HEK293T (cell line): ENCODE data around the gene PACRG.
"Not testable (repeated sequence)": the region's sequence is repeated elsewhere in the genome, so short reads cannot be mapped to it uniquely, and the experiment has no call there.

ENCODE experiments used
- CTCF ChIA-PET: fragments of 350-600 bp; formaldehyde crosslinking; extraction: SDS; loops from one replicate; lab custom pipeline; 2021; ENCODE audit warnings: antibody characterized with exemption, inconsistent platforms; lab: Yijun Ruan, JAX
- POLR2A ChIA-PET: fragments of 350-600 bp; formaldehyde crosslinking; extraction: SDS; loops from one replicate; lab custom pipeline; 2020; ENCODE audit warnings: antibody characterized with exemption, inconsistent platforms; lab: Yijun Ruan, JAX
- DNase-seq: peaks from one replicate; pipeline ENCODE4 v3.0.0; 2012; ENCODE audit warnings: mixed read lengths; ENCODE audit errors: extremely low spot score
- ARNT ChIP-seq: fragments of 450-650 bp; IDR thresholded peaks from 2 replicates; pipeline ENCODE4 v1.6.1; 2017; ENCODE audit warnings: mild to moderate bottlenecking
- BHLHE40 ChIP-seq: fragments of 450-650 bp; IDR thresholded peaks from 2 replicates; pipeline ENCODE4 v1.6.1; 2016; ENCODE audit warnings: mild to moderate bottlenecking, moderate library complexity, borderline replicate concordance
- CTBP1 ChIP-seq: fragments of 450-650 bp; IDR thresholded peaks from 2 replicates; pipeline ENCODE4 v1.6.1; 2016; ENCODE audit warnings: borderline replicate concordance
- ELF4 ChIP-seq: fragments of 450-650 bp; IDR thresholded peaks from 2 replicates; pipeline ENCODE4 v1.6.1; 2017; ENCODE audit warnings: antibody characterized with exemption
- FOXA1 ChIP-seq: fragments of 450-650 bp; IDR thresholded peaks from 2 replicates; pipeline ENCODE4 v1.6.1; 2016; ENCODE audit warnings: mild to moderate bottlenecking
- FOXK2 ChIP-seq: fragments of 450-650 bp; IDR thresholded peaks from 2 replicates; pipeline ENCODE4 v1.6.1; 2016; ENCODE audit warnings: mild to moderate bottlenecking
- FOXM1 ChIP-seq: fragments of 450-650 bp; IDR thresholded peaks from 2 replicates; pipeline ENCODE4 v1.6.1; 2017; ENCODE audit warnings: mild to moderate bottlenecking, borderline replicate concordance
- HDGF ChIP-seq: fragments of 450-650 bp; IDR thresholded peaks from 2 replicates; pipeline ENCODE4 v1.6.1; 2017; ENCODE audit warnings: antibody characterized with exemption, borderline replicate concordance
- L3MBTL2 ChIP-seq: fragments of 450-650 bp; conservative IDR thresholded peaks from 2 replicates; pipeline ENCODE4 v1.6.1; 2016; ENCODE audit warnings: mild to moderate bottlenecking
- LEF1 ChIP-seq: fragments of 450-650 bp; IDR thresholded peaks from 2 replicates; pipeline ENCODE4 v1.6.1; 2017; ENCODE audit warnings: mild to moderate bottlenecking, borderline replicate concordance
- NFRKB ChIP-seq: fragments of 450-650 bp; IDR thresholded peaks from 2 replicates; pipeline ENCODE4 v1.6.1; 2016; ENCODE audit warnings: mild to moderate bottlenecking, moderate library complexity
- PKNOX1 ChIP-seq: fragments of 450-650 bp; IDR thresholded peaks from 2 replicates; pipeline ENCODE4 v1.6.1; 2016
- SP1 ChIP-seq: fragments of 450-650 bp; IDR thresholded peaks from 2 replicates; pipeline ENCODE4 v1.6.1; 2017
- SUZ12 ChIP-seq: fragments of 450-650 bp; IDR thresholded peaks from 2 replicates; pipeline ENCODE4 v1.6.1; 2016; ENCODE audit warnings: mild to moderate bottlenecking
- TARDBP ChIP-seq: fragments of 450-650 bp; IDR thresholded peaks from 2 replicates; pipeline ENCODE4 v1.6.1; 2016
- ZNF384 ChIP-seq: fragments of 450-650 bp; IDR thresholded peaks from 2 replicates; pipeline ENCODE4 v1.6.1; 2016

PACRG gene

GRCh38 chr6:162727322-162728182 lies at the start of gene PACRG, which contains the start of gene PRKN:
TSS of gene PACRG (plus strand) at chr6:162727974.
TSS of gene PRKN (minus strand) at chr6:162727766.
- DNase-seq: peak; percentile 99
- no peak for TF ChIP-seq FOXA1
- no peak for TF ChIP-seq HDGF
- TF ChIP-seq SP1: no peak
- no peak for TF ChIP-seq CTBP1
- ChIA-PET POLR2A (no interaction called here), CTCF (no interaction called here)

- POLR2A ChIA-PET, CTCF ChIA-PET, DNase-seq: not testable (repeated sequence)
Measured at GRCh38 chr6:162678896-162679295, 48.9 kb upstream of the PACRG start.

- ChIA-PET CTCF (no interaction called here), POLR2A (no interaction called here)
- DNase-seq: no peak
- TF ChIP-seq FOXM1: no peak
- no peak for TF ChIP-seq BHLHE40
- no peak for TF ChIP-seq SP1
- TF ChIP-seq ARNT: no peak
- TF ChIP-seq SUZ12: no peak
- no peak for TF ChIP-seq FOXK2
Measured at GRCh38 chr6:162679681-162680080, 48.1 kb upstream of the PACRG start.

GRCh38 chr6:162680367-162680766 lies 47.4 kb upstream of the PACRG start:
- CTCF ChIA-PET: no interaction called here
- POLR2A ChIA-PET: no interaction called here
- no peak for TF ChIP-seq L3MBTL2
- TF ChIP-seq LEF1: no peak
- no peak for TF ChIP-seq CTBP1
- TF ChIP-seq PKNOX1: no peak
- TF ChIP-seq FOXA1: no peak
- no peak for TF ChIP-seq FOXM1
- no peak for DNase-seq

GRCh38 chr6:162680871-162681270 lies 46.9 kb upstream of the PACRG start:
- no peak for DNase-seq
- POLR2A ChIA-PET: no interaction called here
- CTCF ChIA-PET: no interaction called here
- TF ChIP-seq ARNT: no peak
- TF ChIP-seq ELF4: no peak
- no peak for TF ChIP-seq LEF1
- no peak for TF ChIP-seq L3MBTL2
- no peak for TF ChIP-seq NFRKB
- no peak for TF ChIP-seq TARDBP
- TF ChIP-seq HDGF: no peak
- TF ChIP-seq SP1: no peak
- TF ChIP-seq FOXK2: no peak
- TF ChIP-seq CTBP1: no peak
- no peak for TF ChIP-seq FOXA1
- no peak for TF ChIP-seq PKNOX1
- TF ChIP-seq ZNF384: no peak
- TF ChIP-seq SUZ12: no peak
- TF ChIP-seq FOXM1: no peak
- no peak for TF ChIP-seq BHLHE40

- no peak for TF ChIP-seq SUZ12
- no peak for TF ChIP-seq HDGF
- no peak for TF ChIP-seq ARNT
- no peak for TF ChIP-seq FOXA1
- no peak for TF ChIP-seq CTBP1
- TF ChIP-seq PKNOX1: no peak
- TF ChIP-seq LEF1: no peak
- TF ChIP-seq TARDBP: no peak
- TF ChIP-seq SP1: no peak
- CTCF ChIA-PET: no interaction called here
- no peak for DNase-seq
- POLR2A ChIA-PET: no interaction called here
Measured at GRCh38 chr6:162681447-162681846, 46.3 kb upstream of the PACRG start.

GRCh38 chr6:162683135-162683534 lies 44.6 kb upstream of the PACRG start:
- POLR2A ChIA-PET: no interaction called here
- DNase-seq: no peak
- CTCF ChIA-PET: no interaction called here
- TF ChIP-seq TARDBP (no peak), ARNT (no peak), SP1 (no peak), HDGF (no peak), ZNF384 (no peak), FOXM1 (no peak), L3MBTL2 (no peak), PKNOX1 (no peak), CTBP1 (no peak), FOXA1 (no peak)
